GM18526 (cell line): Measurements from ENCODE around the gene POLA2.

Source experiments
- POLR2A ChIP-seq: IDR thresholded peaks from 3 replicates; pipeline ENCODE4 v1.6.1; 2011; ENCODE audit not compliant: insufficient read length; ENCODE audit errors: extremely low read depth

POLA2 gene

GRCh38 chr11:65226103-65226442, 35.7 kb upstream of the POLA2 start:
- no peak for TF ChIP-seq POLR2A

GRCh38 chr11:65227879-65228278, 33.9 kb upstream of the POLA2 start:
- no peak for TF ChIP-seq POLR2A

DNA sequence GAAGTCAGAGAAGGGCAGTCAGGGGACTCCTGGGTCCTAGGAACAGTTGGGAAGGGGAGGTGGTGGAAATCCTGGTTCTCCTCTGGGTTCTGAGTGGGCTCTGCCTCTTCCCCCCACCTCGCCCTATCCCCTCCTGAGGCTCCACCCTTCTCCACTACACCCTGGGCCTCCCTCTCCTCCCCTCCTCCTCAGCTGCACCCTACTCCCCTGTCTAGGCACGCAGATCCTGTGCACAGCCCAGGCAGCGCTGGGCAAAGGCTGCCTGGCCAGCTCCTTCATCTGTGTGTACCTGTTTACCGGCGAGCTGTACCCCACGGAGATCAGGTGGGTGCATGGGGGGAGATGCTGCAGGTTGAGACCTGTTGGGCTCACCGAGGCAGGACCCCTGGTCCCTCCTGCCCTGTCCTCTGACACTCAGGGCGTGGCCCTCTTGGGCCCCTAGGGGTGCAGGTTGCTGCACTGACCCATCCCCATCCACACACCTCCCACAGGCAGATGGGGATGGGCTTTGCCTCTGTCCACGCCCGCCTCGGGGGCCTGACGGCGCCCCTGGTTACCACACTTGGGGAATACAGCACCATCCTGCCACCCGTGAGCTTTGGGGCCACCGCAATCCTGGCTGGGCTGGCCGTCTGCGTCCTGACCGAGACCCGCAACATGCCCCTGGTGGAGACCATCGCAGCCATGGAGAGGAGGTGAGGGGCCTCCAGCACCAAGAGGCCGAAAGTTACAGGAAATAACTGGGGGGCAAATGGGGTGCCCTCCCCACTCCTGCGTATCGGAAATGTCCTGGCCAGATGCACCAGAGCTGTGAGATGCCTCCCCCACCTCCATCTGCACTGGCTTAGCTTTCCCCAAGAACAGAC, 25.3 kb upstream of the POLA2 start:
- TF ChIP-seq POLR2A: no peak

DNA sequence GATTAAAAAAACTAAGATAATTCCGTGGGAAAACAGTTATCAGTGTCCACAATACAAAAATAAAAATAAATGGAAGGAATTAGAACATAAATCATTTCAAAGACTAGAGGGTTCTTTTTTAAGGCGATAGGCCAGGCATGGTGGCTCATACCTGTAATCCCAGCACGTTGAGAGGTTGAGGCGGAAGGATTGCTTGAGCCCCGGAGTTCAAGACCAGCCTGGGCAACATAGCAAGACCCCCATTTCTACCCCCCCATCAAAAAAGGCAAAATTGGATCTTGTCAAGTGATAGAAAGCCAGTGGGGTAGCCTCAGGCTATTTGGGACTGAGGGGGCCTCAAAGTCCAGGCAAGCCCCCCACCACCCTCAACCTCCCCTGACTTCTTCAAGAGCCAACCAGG, 20.6 kb upstream of the POLA2 start:
- TF ChIP-seq POLR2A: no peak

GRCh38 chr11:65241692-65242091, 20.1 kb upstream of the POLA2 start:
- TF ChIP-seq POLR2A: no peak

GRCh38 chr11:65242389-65242788, 19.4 kb upstream of the POLA2 start:
- no peak for TF ChIP-seq POLR2A

DNA sequence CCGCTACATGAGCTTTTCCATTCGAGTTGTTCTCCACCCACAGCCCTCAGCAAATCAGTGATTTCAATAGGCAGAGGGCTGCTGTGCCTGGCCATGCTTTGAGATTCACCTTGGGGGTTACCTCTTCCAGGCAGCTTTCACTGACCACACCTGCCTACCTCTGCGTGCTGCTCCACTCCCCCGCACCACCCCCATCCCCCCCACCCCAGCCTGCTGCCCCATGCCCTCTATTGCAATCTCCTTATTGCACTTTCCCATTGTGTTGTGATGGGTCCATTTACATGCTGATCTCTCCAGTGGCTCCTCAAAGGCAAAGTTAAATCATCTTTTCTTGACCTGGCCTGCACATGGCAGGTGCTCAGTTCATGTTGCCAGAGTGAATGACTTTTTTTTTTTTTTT, 18.0 kb upstream of the POLA2 start:
- TF ChIP-seq POLR2A: no peak

GRCh38 chr11:65246506-65246905, 15.3 kb upstream of the POLA2 start:
- no peak for TF ChIP-seq POLR2A

GRCh38 chr11:65251476-65251875, 10.3 kb upstream of the POLA2 start:
- no peak for TF ChIP-seq POLR2A

DNA sequence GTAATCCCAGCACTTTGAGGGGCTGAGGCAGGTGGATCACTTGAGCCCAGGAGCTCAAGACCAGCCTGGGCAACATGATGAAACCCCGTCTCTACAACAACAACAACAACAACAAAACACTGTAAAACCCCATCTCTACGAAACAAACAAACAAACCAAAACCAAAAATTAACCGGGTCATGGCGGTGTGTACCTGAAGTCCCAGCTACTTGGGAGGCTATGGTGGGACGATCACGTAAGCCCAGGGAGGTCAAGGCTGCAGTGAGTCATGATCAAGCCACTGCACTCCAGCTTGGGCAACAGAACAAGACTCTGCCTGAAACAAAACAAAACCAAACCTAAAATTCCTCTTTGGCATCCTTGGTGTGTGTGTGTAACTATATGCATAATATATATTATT, 7.0 kb upstream of the POLA2 start:
- TF ChIP-seq POLR2A: no peak

- TF ChIP-seq POLR2A: no peak
These were observed 2.8 kb upstream of the POLA2 start for GRCh38 chr11:65258988-65259387.

DNA sequence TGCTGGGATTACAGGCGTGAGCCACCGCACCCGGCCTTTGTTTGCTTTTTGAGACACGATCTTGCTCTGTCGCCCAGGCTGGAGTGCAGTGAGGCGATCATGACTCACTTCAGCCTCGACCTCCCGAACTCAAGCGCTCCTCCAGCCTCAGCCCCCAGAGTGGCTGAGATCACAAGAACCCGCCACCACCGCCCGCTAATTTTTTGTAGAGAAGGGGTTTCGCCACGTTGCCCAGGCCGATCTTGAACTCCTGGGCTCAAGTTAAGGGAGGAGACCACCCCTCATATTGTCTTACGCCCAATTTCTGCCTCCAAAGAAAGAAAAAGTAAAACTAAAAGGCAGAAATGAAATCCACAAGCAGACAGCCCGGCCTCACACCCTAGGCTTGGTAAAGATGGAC, 1.5 kb upstream of the POLA2 start:
- TF ChIP-seq POLR2A: no peak

DNA sequence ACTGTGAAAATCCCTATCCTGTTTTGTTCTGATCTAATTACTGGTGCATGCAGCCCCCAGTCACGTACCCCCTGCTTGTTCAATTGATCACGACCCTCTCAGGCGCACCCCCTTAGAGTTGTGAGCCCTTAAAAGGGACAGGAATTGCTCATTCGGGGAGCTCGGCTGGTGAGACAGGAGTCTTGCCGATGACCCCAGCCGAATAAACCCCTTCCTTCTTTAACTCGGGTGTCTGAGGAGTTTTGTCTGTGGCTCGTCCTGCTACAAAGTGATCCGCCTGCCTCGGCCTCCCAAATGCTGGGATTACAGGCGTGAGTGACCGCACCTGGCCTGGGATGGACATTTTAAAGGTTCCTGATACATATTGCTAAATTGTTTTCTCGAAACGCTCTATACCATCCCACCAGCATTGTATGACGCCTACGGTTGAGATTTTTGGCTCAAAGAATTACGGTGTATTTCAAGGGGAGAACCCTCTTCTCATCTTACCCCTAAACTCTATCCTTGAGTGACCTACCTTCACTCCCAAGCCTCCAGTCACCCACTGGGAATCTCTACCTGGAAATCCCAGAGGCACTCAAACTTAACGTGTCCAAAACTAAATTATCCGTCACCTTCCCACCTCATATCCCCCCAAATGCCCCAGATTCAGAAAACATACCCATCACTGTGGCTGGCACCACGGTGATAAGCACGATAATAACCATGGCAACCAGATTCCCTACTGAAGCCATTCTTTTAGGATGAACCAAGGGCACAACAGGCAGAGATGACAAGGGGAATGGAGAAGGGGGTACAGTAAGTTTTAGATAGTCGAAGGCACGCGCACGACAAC, 789 bp upstream of the POLA2 start:
- TF ChIP-seq POLR2A: no peak

DNA sequence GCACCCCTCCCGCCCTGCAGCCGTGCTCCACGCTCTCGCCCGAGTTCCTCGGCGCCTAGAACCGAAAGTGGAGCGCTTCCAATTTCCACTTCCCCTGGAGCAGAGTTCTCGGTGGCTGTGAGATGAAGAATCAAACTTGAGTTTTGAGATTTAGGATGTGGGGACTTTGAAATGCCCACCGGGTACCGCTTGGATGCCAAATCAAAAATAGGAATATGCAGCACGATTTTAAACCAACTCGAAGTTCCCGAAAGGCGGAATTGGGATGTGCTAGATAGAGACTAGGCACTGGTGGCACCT, 569 bp downstream of the POLA2 start:
- no peak for TF ChIP-seq POLR2A

GRCh38 chr11:65262776-65263175, 1.0 kb downstream of the POLA2 start:
- TF ChIP-seq POLR2A: no peak

DNA sequence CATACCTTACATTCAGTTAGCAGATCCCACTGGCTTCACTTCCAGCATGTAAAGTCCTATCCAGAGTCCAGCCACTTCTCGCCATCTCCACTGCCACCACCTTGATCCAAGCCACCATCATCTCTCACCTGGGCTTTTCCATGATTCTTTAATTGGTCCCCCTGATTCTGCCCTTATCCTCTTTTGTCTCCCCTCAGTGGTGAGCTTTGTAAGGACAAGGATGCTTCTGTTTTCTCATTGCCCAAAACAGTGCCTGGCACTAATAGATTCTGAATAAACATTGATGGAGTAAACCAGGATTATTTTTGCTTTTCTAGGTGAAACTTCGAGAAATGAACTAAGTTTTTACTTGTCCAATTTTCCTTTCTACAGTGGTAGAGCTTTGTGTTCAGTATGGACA, 4.4 kb downstream of the POLA2 start:
- TF ChIP-seq POLR2A: no peak
